ENCODE results near the gene OR52R1. TPM values are rescaled to one million over a fixed set of nuclear protein-coding genes. Genes with fewer than 3 reads are reported as not detected.

Gene OR52R1
- polyA plus RNA-seq, 1 of the 3 experiments (the other 2 are of a cell fraction) = not detected

DNA sequence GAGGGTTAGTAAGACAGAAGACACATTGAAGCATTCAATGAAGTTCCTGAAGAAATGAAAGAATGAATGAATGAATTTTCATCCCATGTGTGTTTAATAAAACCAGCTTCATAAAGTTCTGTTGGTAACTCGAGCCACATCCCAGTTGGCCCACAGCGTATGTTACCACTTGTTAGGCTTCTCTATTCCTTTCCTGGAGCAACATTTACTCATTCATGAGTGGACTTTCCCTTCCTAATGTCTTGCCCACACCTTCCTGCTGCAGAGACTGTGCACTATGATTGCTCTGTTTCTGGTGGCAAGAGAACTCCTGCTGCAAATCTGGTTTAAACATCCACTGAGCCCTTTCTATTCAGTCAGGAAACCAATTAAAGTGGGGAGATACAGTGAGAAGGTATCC, 7.0 kb downstream of the OR52R1 start:
- Histone ChIP-seq H3F3A (replicated peaks; ENCODE audit: insufficient read depth) (no peaks in the 10 kb centered on the region), H3K4me3 (ENCODE audit: low read depth in 2 of 2, low read length in 1 of 2) (no peak overlapping the region), H4K20me1 (ENCODE audit: insufficient read depth) (no peaks in the 10 kb centered on the region), H3K27ac (ENCODE audit: low read depth in 2 of 2, low read length in 1 of 2) (no peak overlapping the region), H3K4me2 (no peak overlapping the region), H3K9me3 (no peaks in the 10 kb centered on the region), H3K9ac (no peak overlapping the region), H3K4me1 (ENCODE audit: control insufficient read depth in 1 of 2, insufficient read depth in 2 of 2, low read depth in 1 of 2, low read length in 1 of 2) (no peaks in the 10 kb centered on the region), H3K79me2 (ENCODE audit: insufficient read depth) (no peaks in the 10 kb centered on the region), H3K27me3 (ENCODE audit: insufficient read depth) (no peaks in the 10 kb centered on the region), H3K9me2 (no peaks in the 10 kb centered on the region), H2AFZ (ENCODE audit: low read depth) (no peak overlapping the region), H3K36me3 (replicated peaks in 1 of 2; ENCODE audit: control insufficient read depth in 1 of 2, insufficient read depth in 2 of 2, low read length in 1 of 2) (no peaks in the 10 kb centered on the region)
- no peak for DNase-seq
- 0% methylated on average over 1 of the region's 2 CpGs for WGBS (ENCODE audit: low lambda C conversion rate)
- ChIA-PET POLR2A (no interaction called here), CTCF (no interaction called here)
- TF ChIP-seq CHD2 (IDR thresholded peaks at IDR 0.05; ENCODE audit: low read length, partially characterized antibody) (no peak), EZH2phosphoT487 (IDR thresholded peaks at IDR 0.05; ENCODE audit: borderline replicate concordance, low read depth) (no peak), MXI1 (IDR thresholded peaks at IDR 0.05; ENCODE audit: low read depth, low read length) (no peak), MEF2A (IDR thresholded peaks at IDR 0.05; ENCODE audit: borderline replicate concordance, low read depth) (no peak), JUND (IDR thresholded peaks at IDR 0.05) (no peak), TCF12 (IDR thresholded peaks at IDR 0.05) (no peak), REST (IDR thresholded peaks at IDR 0.05; ENCODE audit: low read depth, low read length) (no peak), FOXM1 (IDR thresholded peaks at IDR 0.05; ENCODE audit: low read depth) (no peak), RXRA (IDR thresholded peaks at IDR 0.05; ENCODE audit: borderline replicate concordance, low read depth) (no peak), FOSL2 (IDR thresholded peaks at IDR 0.05; ENCODE audit: borderline replicate concordance, low read depth) (no peak), SIN3A (IDR thresholded peaks at IDR 0.05; ENCODE audit: borderline replicate concordance, low read depth, low read length) (no peak), NRF1 (IDR thresholded peaks at IDR 0.05; ENCODE audit: low read depth, low read length) (no peak), ELF1 (IDR thresholded peaks at IDR 0.05) (no peak)
- TF ChIP-seq, protein P1, sequence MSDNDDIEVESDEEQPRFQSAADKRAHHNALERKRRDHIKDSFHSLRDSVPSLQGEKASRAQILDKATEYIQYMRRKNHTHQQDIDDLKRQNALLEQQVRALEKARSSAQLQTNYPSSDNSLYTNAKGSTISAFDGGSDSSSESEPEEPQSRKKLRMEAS (IDR thresholded peaks at IDR 0.05; ENCODE audit: low read depth) = no peak
- TF ChIP-seq, protein P2, sequence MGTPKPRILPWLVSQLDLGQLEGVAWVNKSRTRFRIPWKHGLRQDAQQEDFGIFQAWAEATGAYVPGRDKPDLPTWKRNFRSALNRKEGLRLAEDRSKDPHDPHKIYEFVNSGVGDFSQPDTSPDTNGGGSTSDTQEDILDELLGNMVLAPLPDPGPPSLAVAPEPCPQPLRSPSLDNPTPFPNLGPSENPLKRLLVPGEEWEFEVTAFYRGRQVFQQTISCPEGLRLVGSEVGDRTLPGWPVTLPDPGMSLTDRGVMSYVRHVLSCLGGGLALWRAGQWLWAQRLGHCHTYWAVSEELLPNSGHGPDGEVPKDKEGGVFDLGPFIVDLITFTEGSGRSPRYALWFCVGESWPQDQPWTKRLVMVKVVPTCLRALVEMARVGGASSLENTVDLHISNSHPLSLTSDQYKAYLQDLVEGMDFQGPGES (IDR thresholded peaks at IDR 0.05; ENCODE audit: low read depth, low read length) = no peak
- TF ChIP-seq, protein P3, sequence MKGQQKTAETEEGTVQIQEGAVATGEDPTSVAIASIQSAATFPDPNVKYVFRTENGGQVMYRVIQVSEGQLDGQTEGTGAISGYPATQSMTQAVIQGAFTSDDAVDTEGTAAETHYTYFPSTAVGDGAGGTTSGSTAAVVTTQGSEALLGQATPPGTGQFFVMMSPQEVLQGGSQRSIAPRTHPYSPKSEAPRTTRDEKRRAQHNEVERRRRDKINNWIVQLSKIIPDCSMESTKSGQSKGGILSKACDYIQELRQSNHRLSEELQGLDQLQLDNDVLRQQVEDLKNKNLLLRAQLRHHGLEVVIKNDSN (IDR thresholded peaks at IDR 0.05; ENCODE audit: borderline replicate concordance, low read depth) = no peak
